Type B pancreatic cell (in vitro differentiated cells): Measurements from ENCODE around the gene MTPN. TPM values are rescaled to one million over a fixed set of nuclear protein-coding genes. Genes with fewer than 3 reads are reported as not detected.

Source experiments
- DNase-seq: peaks from one replicate; pipeline ENCODE4 v3.0.0; 2021; ENCODE audit warnings: mixed read lengths; ENCODE audit not compliant: unreplicated experiment; ENCODE audit errors: extremely low spot score
- H3K27ac Mint-ChIP-seq: 2 replicates; pipeline ENCODE4 v1.8.0; 2021; ENCODE audit warnings: mild to moderate bottlenecking, mixed read lengths
- H3K27me3 Mint-ChIP-seq: 2 replicates; pipeline ENCODE4 v1.8.0; 2021; ENCODE audit warnings: mixed read lengths
- H3K36me3 Mint-ChIP-seq: 2 replicates; pipeline ENCODE4 v1.8.0; 2021; ENCODE audit warnings: mixed read lengths
- H3K4me1 Mint-ChIP-seq: one replicate; pipeline ENCODE4 v1.8.0; 2021; ENCODE audit warnings: mixed read lengths; ENCODE audit not compliant: unreplicated experiment
- H3K4me3 Mint-ChIP-seq: 2 replicates; pipeline ENCODE4 v1.8.0; 2021; ENCODE audit warnings: mild to moderate bottlenecking, mixed read lengths
- H3K9me3 Mint-ChIP-seq: 2 replicates; pipeline ENCODE4 v1.8.0; 2021; ENCODE audit warnings: mixed read lengths
- total RNA-seq: library from RNA; stranded (reverse); gene quantifications from 2 replicates; pipeline ENCODE4 v1.2.1, GENCODE V29; 2021; ENCODE audit warnings: low replicate concordance
- TF ChIP-seq, protein P1 (sequence below): fragments of 200-600 bp; sonication (generic); conservative IDR thresholded peaks from 2 replicates; pipeline ENCODE4 v1.5.0; 2021; ENCODE audit warnings: antibody characterized with exemption, mild to moderate bottlenecking

The MTPN gene
- total RNA-seq, 1 donor from 2014 or later: 104 TPM

DNA sequence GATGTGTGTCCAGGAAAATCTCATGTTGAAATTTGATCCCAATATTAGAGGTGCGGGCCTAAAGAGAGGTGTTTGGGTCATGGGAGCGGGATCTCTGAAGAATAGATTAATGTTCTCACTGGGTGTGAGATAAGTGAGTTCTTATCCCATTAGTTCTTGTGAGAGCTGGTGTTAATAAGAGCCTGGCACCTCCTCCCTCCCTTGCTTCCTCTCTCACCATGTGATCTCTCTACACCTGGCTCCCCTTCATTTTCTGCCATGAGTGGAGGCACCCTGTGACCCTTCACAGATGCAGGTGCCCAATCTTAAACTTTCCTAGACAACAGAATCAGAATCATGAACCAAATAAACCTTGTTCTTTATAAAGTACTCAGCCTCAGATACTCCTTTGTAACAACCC lies 19.5 kb downstream of the MTPN start:
- Mint-ChIP-seq H3K4me1 (peaks cover 8% of the 10 kb centered on the region), H3K36me3 (peaks cover 20% of the 10 kb centered on the region), H3K27ac (no peak overlapping the region), H3K27me3 (no peaks in the 10 kb centered on the region), H3K9me3 (peaks cover 7% of the 10 kb centered on the region), H3K4me3 (no peak overlapping the region)
- no peak for DNase-seq
- TF ChIP-seq, protein P1, sequence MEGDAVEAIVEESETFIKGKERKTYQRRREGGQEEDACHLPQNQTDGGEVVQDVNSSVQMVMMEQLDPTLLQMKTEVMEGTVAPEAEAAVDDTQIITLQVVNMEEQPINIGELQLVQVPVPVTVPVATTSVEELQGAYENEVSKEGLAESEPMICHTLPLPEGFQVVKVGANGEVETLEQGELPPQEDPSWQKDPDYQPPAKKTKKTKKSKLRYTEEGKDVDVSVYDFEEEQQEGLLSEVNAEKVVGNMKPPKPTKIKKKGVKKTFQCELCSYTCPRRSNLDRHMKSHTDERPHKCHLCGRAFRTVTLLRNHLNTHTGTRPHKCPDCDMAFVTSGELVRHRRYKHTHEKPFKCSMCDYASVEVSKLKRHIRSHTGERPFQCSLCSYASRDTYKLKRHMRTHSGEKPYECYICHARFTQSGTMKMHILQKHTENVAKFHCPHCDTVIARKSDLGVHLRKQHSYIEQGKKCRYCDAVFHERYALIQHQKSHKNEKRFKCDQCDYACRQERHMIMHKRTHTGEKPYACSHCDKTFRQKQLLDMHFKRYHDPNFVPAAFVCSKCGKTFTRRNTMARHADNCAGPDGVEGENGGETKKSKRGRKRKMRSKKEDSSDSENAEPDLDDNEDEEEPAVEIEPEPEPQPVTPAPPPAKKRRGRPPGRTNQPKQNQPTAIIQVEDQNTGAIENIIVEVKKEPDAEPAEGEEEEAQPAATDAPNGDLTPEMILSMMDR: no peak

DNA sequence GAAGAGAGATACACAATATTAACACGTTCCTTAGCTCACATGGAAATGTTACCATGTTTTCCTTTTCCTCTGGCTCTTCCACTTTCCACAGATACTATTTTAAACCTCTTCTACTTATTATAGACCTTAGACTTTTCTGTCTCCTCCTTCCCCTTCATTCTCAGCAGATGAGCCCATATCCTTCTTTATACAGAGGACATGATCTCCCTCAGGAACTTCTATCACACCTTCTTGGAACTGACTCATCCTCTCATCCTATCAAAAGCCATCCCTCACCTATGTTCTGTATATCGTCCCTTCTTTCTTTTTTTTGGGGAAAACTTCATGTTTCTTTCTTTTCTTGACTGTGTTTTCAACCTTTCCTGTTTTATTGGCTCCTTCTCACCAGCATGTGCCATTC lies 20.8 kb downstream of the MTPN start:
- Mint-ChIP-seq H3K9me3 (peaks cover 7% of the 10 kb centered on the region), H3K4me1 (peaks cover 5% of the 10 kb centered on the region), H3K27ac (no peak overlapping the region), H3K36me3 (peaks cover 20% of the 10 kb centered on the region), H3K4me3 (no peak overlapping the region), H3K27me3 (no peaks in the 10 kb centered on the region)
- TF ChIP-seq, protein P1: no peak
- DNase-seq: no peak

DNA sequence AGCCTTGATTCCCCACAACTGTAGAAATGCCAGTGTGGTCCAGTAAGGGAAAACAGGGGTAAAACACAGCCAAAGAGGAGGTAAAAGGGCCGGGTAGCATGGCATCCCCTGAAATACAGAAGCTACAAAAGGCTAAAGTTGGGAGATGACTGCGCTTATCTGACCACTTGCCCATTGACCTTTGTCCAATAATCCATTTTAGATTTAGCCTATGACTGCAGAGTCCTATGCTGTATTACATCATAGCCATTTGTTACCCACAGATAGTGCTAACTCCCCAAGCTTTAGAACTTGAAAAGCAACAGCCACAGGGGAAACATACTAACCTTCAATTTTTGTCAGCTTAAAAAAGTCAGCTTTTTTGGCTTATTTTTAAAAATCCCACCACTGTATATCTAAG lies 26.2 kb downstream of the MTPN start:
- Mint-ChIP-seq H3K4me3 (no peak overlapping the region), H3K4me1 (peaks cover 3% of the 10 kb centered on the region), H3K36me3 (peaks cover 27% of the 10 kb centered on the region), H3K27ac (no peak overlapping the region), H3K9me3 (no peaks in the 10 kb centered on the region), H3K27me3 (no peaks in the 10 kb centered on the region)
- no peak for DNase-seq
- TF ChIP-seq, protein P1: no peak

DNA sequence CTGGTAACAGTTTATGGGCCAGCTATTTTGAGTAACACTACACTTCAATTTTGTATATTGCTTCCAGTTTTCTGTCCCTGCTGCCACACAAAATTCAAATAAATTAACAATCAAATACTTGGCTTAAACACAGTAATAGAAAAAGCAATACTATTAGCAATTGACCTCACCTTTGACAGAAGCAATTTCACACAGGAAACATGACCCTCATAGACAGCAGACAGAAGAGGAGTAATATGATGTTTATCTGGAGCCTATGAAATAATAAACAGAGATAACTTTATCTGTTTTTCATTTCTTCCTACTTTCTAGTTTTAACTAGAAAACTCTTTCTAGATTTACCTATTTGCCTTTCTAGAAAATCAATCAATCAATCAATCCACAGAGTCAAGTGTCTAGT lies 26.7 kb downstream of the MTPN start:
- peaks cover 28% of the 10 kb centered on the region for H3K36me3 Mint-ChIP-seq
- H3K4me1 Mint-ChIP-seq: peaks cover 3% of the 10 kb centered on the region
- H3K27me3 Mint-ChIP-seq: no peaks in the 10 kb centered on the region
- H3K27ac Mint-ChIP-seq: no peak overlapping the region
- H3K4me3 Mint-ChIP-seq: no peak overlapping the region
- no peaks in the 10 kb centered on the region for H3K9me3 Mint-ChIP-seq
- TF ChIP-seq, protein P1: no peak
- no peak for DNase-seq

DNA sequence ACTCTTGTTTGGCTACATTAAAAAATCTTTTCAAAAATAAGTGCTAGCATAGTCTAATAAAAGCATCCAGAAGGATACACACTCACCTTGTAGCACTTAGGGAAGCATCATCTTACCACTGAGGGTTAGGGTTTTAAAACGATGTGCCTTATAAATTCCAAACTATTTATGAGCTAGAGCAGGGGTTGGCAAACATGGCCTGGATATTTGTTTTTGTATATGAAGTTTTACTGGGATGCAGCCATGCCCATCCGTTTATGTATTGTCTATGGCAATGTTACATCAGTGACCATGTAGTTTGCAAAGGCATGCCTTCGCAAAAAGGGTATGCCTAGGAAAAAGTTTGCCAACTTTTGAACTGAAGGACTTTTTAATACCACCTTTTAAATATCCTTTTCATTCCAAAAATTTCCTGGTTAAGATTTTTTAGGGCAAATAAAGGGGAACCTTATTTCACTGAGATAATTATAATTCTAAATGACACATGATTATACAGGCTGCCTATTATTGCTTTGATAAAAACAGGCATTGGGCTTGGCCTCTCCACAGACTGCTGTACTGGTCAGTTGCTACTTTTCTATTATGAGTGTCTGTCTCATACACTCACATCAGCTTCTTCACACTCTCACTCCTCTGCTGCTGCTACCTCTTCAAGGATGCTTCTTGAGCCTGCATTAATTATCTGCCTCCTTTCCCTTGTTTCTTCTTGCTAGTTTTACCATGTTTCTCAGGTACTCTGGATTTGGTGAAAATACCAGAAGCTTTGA lies 30.7 kb downstream of the MTPN start:
- no peaks in the 10 kb centered on the region for H3K9me3 Mint-ChIP-seq
- peaks cover 26% of the 10 kb centered on the region for H3K36me3 Mint-ChIP-seq
- TF ChIP-seq, protein P1: no peak
- no peak overlapping the region for H3K4me3 Mint-ChIP-seq
- peaks cover 10% of the 10 kb centered on the region for H3K4me1 Mint-ChIP-seq
- H3K27ac Mint-ChIP-seq: no peak overlapping the region
- DNase-seq: no peak
- no peaks in the 10 kb centered on the region for H3K27me3 Mint-ChIP-seq
